WTC11 (cell line): ENCODE measurements around the gene CARD19. TPM values are rescaled to one million over a fixed set of nuclear protein-coding genes. Genes with fewer than 3 reads are reported as not detected.

Experiments used
- ATAC-seq: fragments of 200-7000 bp; cut with Tn5 transposase; 2 replicates; pipeline ENCODE4 v1.10.0; 2021; ENCODE audit warnings: mild to moderate bottlenecking, moderate library complexity
- CTCF ChIA-PET: fragments of 300-600 bp; sonication (Branson Sonifier 250); formaldehyde crosslinking; loops from one replicate; lab custom pipeline; 2021; ENCODE audit warnings: antibody characterized with exemption; lab: Charles Lee
- POLR2A ChIA-PET: fragments of 350-600 bp; sonication (Branson Sonifier 250); formaldehyde crosslinking; loops from one replicate; lab custom pipeline; 2021; ENCODE audit warnings: antibody characterized with exemption; lab: Charles Lee
- DNase-seq: peaks from one replicate; pipeline ENCODE4 v3.0.0; 2021; ENCODE audit warnings: low spot score
- H3K27ac Mint-ChIP-seq: 2 replicates; pipeline ENCODE4 v1.8.0; 2021; ENCODE audit warnings: mixed read lengths
- H3K27me3 Mint-ChIP-seq: 2 replicates; pipeline ENCODE4 v1.8.0; 2021; ENCODE audit warnings: low read depth, mild to moderate bottlenecking, moderate library complexity, mixed read lengths
- H3K36me3 Mint-ChIP-seq: 2 replicates; pipeline ENCODE4 v1.8.0; 2021; ENCODE audit warnings: mixed read lengths
- H3K4me1 Mint-ChIP-seq: 2 replicates; pipeline ENCODE4 v1.8.0; 2022; ENCODE audit warnings: mixed read lengths
- H3K4me3 Mint-ChIP-seq: 2 replicates; pipeline ENCODE4 v1.8.0; 2021; ENCODE audit warnings: mild to moderate bottlenecking, moderate library complexity, mixed read lengths
- H3K9me3 Mint-ChIP-seq: 2 replicates; pipeline ENCODE4 v1.8.0; 2021; ENCODE audit warnings: mixed read lengths
- CBFB ChIP-seq: sonication (generic); formaldehyde crosslinking; IDR thresholded peaks from 2 replicates; pipeline ENCODE4 v1.8.1; 2022; ENCODE audit warnings: mild to moderate bottlenecking, low read depth, missing genetic modification reagents
- CREB1 ChIP-seq: sonication (generic); formaldehyde crosslinking; IDR thresholded peaks from 2 replicates; pipeline ENCODE4 v1.8.0; 2023; ENCODE audit warnings: mild to moderate bottlenecking, missing genetic modification reagents
- EMX1 ChIP-seq: fragments of 250-450 bp; sonication (Bioruptor Pico); IDR thresholded peaks from 2 replicates; pipeline ENCODE4 v1.8.0; 2021; ENCODE audit warnings: mild to moderate bottlenecking
- ESRRA ChIP-seq: sonication (generic); formaldehyde crosslinking; IDR thresholded peaks from 2 replicates; pipeline ENCODE4 v1.8.1; 2022; ENCODE audit warnings: mild to moderate bottlenecking, missing genetic modification reagents, borderline replicate concordance
- FOXJ3 ChIP-seq: sonication (generic); formaldehyde crosslinking; IDR thresholded peaks from 2 replicates; pipeline ENCODE4 v1.9.0; 2021; ENCODE audit warnings: missing genetic modification reagents, mild to moderate bottlenecking, borderline replicate concordance
- GABPB1 ChIP-seq: sonication (generic); formaldehyde crosslinking; IDR thresholded peaks from 2 replicates; pipeline ENCODE4 v1.8.1; 2023; ENCODE audit warnings: mild to moderate bottlenecking, missing genetic modification reagents
- KAT7 ChIP-seq: sonication (generic); formaldehyde crosslinking; IDR thresholded peaks from 2 replicates; pipeline ENCODE4 v1.8.1; 2023; ENCODE audit warnings: missing genetic modification reagents, mild to moderate bottlenecking, borderline replicate concordance
- MAX ChIP-seq: sonication (generic); formaldehyde crosslinking; IDR thresholded peaks from 2 replicates; pipeline ENCODE4 v1.8.0; 2022; ENCODE audit warnings: mild to moderate bottlenecking, missing genetic modification reagents
- PRRX2 ChIP-seq: fragments of 250-450 bp; sonication (Bioruptor Pico); IDR thresholded peaks from 2 replicates; pipeline ENCODE4 v1.8.0; 2021; ENCODE audit warnings: mild to moderate bottlenecking
- RELA ChIP-seq: sonication (generic); formaldehyde crosslinking; IDR thresholded peaks from 2 replicates; pipeline ENCODE4 v1.8.1; 2022; ENCODE audit warnings: missing genetic modification reagents, mild to moderate bottlenecking, borderline replicate concordance
- TEAD4 ChIP-seq: sonication (generic); formaldehyde crosslinking; IDR thresholded peaks from 2 replicates; pipeline ENCODE4 v1.8.0; 2022; ENCODE audit warnings: mild to moderate bottlenecking, missing genetic modification reagents
- TP53 ChIP-seq: sonication (generic); formaldehyde crosslinking; IDR thresholded peaks from 2 replicates; pipeline ENCODE4 v1.8.1; 2023; ENCODE audit warnings: mild to moderate bottlenecking, missing genetic modification reagents
- USF1 ChIP-seq: sonication (generic); formaldehyde crosslinking; IDR thresholded peaks from 2 replicates; pipeline ENCODE4 v1.8.0; 2022; ENCODE audit warnings: mild to moderate bottlenecking, missing genetic modification reagents
- USF2 ChIP-seq: sonication (generic); formaldehyde crosslinking; IDR thresholded peaks from 2 replicates; pipeline ENCODE4 v1.8.1; 2023; ENCODE audit warnings: mild to moderate bottlenecking, missing genetic modification reagents, moderate library complexity
- ZNF138 ChIP-seq: sonication (generic); formaldehyde crosslinking; conservative IDR thresholded peaks from 2 replicates; pipeline ENCODE4 v1.8.1; 2022; ENCODE audit warnings: mild to moderate bottlenecking, moderate library complexity, missing genetic modification reagents
- ZNF263 ChIP-seq: sonication (generic); formaldehyde crosslinking; IDR thresholded peaks from 2 replicates; pipeline ENCODE4 v1.8.1; 2022; ENCODE audit warnings: low read depth, mild to moderate bottlenecking, moderate library complexity, missing genetic modification reagents
- ZNF423 ChIP-seq: fragments of 250-450 bp; sonication (Bioruptor Pico); IDR thresholded peaks from 2 replicates; pipeline ENCODE4 v2.1.2; 2022; ENCODE audit warnings: mild to moderate bottlenecking, moderate library complexity
- ZNF425 ChIP-seq: fragments of 250-450 bp; sonication (Bioruptor Pico); conservative IDR thresholded peaks from 2 replicates; pipeline ENCODE4 v1.9.0; 2021; ENCODE audit warnings: mild to moderate bottlenecking
- total RNA-seq: library from RNA; stranded (reverse); gene quantifications from 3 replicates; pipeline ENCODE4 v1.2.3, GENCODE V29; 2021
- TF ChIP-seq, protein P1 (sequence below): sonication (generic); formaldehyde crosslinking; IDR thresholded peaks from 2 replicates; pipeline ENCODE4 v1.8.1; 2022; ENCODE audit warnings: mild to moderate bottlenecking, moderate library complexity, missing genetic modification reagents
- TF ChIP-seq, protein P2 (sequence below): fragments of 250-450 bp; sonication (Bioruptor Pico); IDR thresholded peaks from 2 replicates; pipeline ENCODE4 v1.9.0; 2021; ENCODE audit warnings: mild to moderate bottlenecking, borderline replicate concordance

CARD19 gene
- total RNA-seq, 1 experiment from 2014 or later, result 34.5 TPM

DNA sequence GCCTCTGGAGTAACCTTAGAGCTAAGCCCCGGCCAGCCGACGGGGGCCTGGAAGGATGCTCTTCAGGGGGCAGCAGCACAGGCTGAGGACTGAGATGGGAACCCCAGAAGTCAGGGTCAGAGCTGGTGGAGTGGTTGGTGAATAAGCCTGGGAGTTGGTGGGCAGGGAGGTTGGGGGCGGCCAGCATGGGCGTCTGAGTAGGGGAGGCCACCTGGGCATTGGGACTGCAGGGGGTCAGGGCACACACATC lies 23.6 kb downstream of the CARD19 start:
- no peaks in the 10 kb centered on the region for H3K27me3 Mint-ChIP-seq
- no peak overlapping the region for H3K27ac Mint-ChIP-seq
- no peak for DNase-seq
- POLR2A ChIA-PET, result interaction anchor here (1.4 kb wide), 1 partner anchor 9 kb away, joined by 5 read pairs; no protein-coding TSS in a partner anchor
- no peak for TF ChIP-seq USF2 (CRISPR knock-in tag)
- no peak for TF ChIP-seq EMX1 (CRISPR knock-in tag)
- TF ChIP-seq CBFB (CRISPR knock-in tag), result no peak
- TF ChIP-seq FOXJ3 (CRISPR knock-in tag), result no peak
- no peak for TF ChIP-seq KAT7 (CRISPR knock-in tag)
- no peak for TF ChIP-seq ZNF425 (CRISPR knock-in tag)
- TF ChIP-seq CREB1 (CRISPR knock-in tag), result no peak
- TF ChIP-seq, all 79 proteins: peak for 0
- peaks cover 18% of the 10 kb centered on the region for H3K4me1 Mint-ChIP-seq
- CTCF ChIA-PET, result interaction anchor here (0.6 to 3.3 kb wide), 11 partner anchors 10 to 185 kb away, joined by 3 to 23 read pairs (median 7); partner anchors contain the start of gene NINJ1
- H3K36me3 Mint-ChIP-seq, result peaks cover 4% of the 10 kb centered on the region
- ATAC-seq, result no peak
- no peaks in the 10 kb centered on the region for H3K9me3 Mint-ChIP-seq
- no peak overlapping the region for H3K4me3 Mint-ChIP-seq

- ChIA-PET POLR2A (interaction anchor here (1.0 to 1.4 kb wide), 2 partner anchors 9 to 18 kb away, joined by 4 to 5 read pairs; no protein-coding TSS in a partner anchor), CTCF (interaction anchor here (0.6 to 3.3 kb wide), 14 partner anchors 9 to 185 kb away, joined by 3 to 23 read pairs (median 6); partner anchors contain the start of gene NINJ1)
- Mint-ChIP-seq H3K9me3 (no peaks in the 10 kb centered on the region), H3K36me3 (peaks cover 7% of the 10 kb centered on the region), H3K27me3 (no peaks in the 10 kb centered on the region), H3K27ac (peak overlapping the region; percentile 89; the same call in 1 of the 2 replicates), H3K4me3 (no peak overlapping the region), H3K4me1 (peaks cover 13% of the 10 kb centered on the region)
- peak; percentile 42 for DNase-seq
- no peak for TF ChIP-seq PRRX2
- TF ChIP-seq, protein P1, sequence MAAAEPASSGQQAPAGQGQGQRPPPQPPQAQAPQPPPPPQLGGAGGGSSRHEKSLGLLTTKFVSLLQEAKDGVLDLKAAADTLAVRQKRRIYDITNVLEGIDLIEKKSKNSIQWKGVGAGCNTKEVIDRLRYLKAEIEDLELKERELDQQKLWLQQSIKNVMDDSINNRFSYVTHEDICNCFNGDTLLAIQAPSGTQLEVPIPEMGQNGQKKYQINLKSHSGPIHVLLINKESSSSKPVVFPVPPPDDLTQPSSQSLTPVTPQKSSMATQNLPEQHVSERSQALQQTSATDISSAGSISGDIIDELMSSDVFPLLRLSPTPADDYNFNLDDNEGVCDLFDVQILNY (CRISPR knock-in tag), result no peak
- TF ChIP-seq GABPB1 (CRISPR knock-in tag), result peak; percentile 95
- TF ChIP-seq ZNF423 (CRISPR knock-in tag), result peak; percentile 15; the same call in 1 of the 2 replicates
- peak; percentile 79 for ATAC-seq
These were observed 24.2 kb downstream of the CARD19 start for GRCh38 chr9:93119953-93120845.

DNA sequence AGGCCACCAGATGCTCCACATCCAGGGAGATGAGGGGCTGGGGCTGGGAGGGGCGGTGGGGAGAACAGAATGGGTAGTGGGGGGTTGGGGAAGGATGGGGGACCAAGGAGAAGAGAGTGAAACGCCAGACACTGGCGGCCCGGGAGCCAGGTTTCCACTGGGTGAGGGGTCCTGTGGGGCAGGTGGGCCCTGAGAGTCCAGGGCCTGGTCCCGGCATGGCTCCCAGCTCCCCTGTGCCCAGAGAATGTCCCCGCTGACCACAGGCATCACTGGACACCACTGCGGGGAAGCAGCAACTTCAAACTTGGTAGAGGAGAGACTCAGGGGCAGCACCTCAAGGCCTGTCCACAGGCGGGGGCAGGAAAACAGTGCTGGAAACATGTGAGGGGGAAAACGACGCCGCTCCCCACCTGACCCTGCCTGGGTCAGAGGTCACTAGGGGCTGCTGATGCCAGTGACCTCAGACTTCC lies 24.9 kb downstream of the CARD19 start:
- Mint-ChIP-seq H3K36me3 (peaks cover 7% of the 10 kb centered on the region), H3K4me3 (no peak overlapping the region), H3K9me3 (no peaks in the 10 kb centered on the region), H3K27me3 (no peaks in the 10 kb centered on the region), H3K4me1 (peaks cover 13% of the 10 kb centered on the region), H3K27ac (no peak overlapping the region)
- ChIA-PET POLR2A (interaction anchor here (1.0 kb wide), 1 partner anchor 17 kb away, joined by 4 read pairs; no protein-coding TSS in a partner anchor), CTCF (interaction anchor here (0.8 to 2.5 kb wide), 5 partner anchors 11 to 184 kb away, joined by 3 to 23 read pairs (median 7); no protein-coding TSS in a partner anchor)
- DNase-seq, result no peak
- ATAC-seq, result no peak
- TF ChIP-seq ZNF263 (no peak), FOXJ3 (CRISPR knock-in tag) (no peak), MAX (CRISPR knock-in tag) (no peak), ESRRA (CRISPR knock-in tag) (no peak), USF1 (no peak), CBFB (CRISPR knock-in tag) (no peak), TEAD4 (CRISPR knock-in tag) (no peak), TP53 (no peak), ZNF138 (CRISPR knock-in tag) (no peak), RELA (no peak)
- TF ChIP-seq, protein P2, sequence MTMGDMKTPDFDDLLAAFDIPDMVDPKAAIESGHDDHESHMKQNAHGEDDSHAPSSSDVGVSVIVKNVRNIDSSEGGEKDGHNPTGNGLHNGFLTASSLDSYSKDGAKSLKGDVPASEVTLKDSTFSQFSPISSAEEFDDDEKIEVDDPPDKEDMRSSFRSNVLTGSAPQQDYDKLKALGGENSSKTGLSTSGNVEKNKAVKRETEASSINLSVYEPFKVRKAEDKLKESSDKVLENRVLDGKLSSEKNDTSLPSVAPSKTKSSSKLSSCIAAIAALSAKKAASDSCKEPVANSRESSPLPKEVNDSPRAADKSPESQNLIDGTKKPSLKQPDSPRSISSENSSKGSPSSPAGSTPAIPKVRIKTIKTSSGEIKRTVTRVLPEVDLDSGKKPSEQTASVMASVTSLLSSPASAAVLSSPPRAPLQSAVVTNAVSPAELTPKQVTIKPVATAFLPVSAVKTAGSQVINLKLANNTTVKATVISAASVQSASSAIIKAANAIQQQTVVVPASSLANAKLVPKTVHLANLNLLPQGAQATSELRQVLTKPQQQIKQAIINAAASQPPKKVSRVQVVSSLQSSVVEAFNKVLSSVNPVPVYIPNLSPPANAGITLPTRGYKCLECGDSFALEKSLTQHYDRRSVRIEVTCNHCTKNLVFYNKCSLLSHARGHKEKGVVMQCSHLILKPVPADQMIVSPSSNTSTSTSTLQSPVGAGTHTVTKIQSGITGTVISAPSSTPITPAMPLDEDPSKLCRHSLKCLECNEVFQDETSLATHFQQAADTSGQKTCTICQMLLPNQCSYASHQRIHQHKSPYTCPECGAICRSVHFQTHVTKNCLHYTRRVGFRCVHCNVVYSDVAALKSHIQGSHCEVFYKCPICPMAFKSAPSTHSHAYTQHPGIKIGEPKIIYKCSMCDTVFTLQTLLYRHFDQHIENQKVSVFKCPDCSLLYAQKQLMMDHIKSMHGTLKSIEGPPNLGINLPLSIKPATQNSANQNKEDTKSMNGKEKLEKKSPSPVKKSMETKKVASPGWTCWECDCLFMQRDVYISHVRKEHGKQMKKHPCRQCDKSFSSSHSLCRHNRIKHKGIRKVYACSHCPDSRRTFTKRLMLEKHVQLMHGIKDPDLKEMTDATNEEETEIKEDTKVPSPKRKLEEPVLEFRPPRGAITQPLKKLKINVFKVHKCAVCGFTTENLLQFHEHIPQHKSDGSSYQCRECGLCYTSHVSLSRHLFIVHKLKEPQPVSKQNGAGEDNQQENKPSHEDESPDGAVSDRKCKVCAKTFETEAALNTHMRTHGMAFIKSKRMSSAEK (CRISPR knock-in tag), result no peak
